Activated effector memory CD4-positive, alpha-beta T cell treated with Interleukin-2 at 50 U/mL for 16 hours (primary cell): Measurements from ENCODE around the gene RAB4A.
A peak's percentile ranks its signal among the peaks of the same experiment; 100 is the strongest.

Experiments used
- DNase-seq: peaks from one replicate; pipeline ENCODE4 v3.0.0-alpha.2; 2020

RAB4A gene, protein sequence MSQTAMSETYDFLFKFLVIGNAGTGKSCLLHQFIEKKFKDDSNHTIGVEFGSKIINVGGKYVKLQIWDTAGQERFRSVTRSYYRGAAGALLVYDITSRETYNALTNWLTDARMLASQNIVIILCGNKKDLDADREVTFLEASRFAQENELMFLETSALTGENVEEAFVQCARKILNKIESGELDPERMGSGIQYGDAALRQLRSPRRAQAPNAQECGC

DNA sequence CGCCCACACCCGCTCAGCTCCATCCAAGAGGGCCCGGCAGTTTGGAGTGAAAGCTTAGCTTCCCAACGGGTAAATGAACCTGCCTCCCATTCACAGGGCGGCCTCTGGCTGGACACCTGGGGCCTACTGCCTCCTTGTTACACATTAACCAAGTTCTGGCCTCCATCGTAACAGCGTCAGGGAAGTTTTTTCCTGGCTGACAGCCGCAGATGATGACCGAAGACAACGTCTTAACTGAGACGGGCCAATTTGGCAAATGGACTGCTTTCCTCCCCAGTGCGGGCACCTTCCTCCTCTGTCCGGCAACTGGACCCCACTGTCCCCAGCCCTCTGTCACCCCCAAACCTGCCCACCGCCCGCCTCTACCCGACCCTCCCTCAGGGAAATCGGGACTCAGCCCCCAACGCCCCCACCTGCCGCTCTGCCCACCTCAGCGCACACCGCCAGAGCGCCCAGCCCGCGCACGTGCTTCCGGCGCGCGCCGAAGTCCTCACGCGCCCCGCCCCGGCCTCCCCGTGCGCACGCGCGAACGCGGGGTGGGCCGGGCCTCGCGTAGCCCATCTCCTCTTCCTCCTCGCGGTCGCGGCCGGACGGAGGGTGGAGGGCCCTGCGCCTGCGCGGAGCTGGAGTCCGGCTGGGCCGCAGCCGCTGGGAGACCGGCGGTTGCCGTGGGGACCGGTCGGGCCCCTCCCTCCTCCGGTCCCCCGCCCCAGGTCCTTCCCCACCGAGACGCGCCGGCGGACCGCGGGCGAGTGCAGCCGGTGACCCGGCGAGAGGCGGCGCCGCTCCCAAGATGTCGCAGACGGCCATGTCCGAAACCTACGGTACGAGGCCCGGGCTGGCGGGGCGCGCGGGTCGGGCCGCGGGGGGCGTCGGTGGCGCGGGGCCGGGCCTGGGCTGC is at the start of gene RAB4A:
TSS of gene RAB4A (plus strand) at position 565 of the 901 bp plus-strand sequence. CDS start at position 794, 229 bp downstream.
- peak; percentile 64 for DNase-seq

DNA sequence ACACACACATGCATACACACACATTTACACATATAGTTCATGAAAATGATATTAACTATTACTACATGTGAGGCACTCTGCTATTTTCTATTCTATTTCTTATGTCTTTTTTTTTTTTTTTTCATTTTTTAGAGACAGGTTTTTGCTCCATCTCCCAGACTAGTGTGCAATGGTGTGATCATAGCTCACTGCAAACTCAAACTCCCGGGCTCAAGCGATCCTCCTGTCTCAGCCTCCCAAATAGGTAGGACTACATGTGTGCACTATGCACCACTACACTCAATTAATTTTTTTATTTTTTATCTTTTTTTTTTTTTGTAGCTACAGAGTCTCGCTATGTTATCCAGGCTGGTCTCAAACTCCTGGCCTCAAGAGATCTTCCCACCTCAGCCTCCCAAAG is 48.8 kb upstream of the RAB4A start:
- DNase-seq: no peak

DNA sequence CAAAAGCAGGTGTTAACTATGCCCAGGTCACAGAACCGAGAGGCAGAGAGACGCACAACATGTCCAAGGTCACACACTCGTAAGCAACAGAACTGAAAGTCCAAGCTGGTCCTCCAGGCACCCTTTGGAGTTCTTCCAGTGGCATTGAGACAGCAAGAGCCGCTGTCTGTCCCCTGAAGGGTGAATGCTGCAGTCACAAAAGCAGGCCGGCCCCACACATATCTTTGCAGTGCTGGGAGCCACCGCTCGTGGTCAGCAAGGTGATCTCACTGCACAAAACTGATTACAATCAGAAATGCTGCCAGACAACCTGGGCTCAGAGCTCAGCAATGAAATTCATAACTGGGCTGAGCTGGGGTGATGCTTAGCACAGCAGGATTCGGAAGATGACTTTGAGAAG is 47.4 kb upstream of the RAB4A start:
- no peak for DNase-seq

DNA sequence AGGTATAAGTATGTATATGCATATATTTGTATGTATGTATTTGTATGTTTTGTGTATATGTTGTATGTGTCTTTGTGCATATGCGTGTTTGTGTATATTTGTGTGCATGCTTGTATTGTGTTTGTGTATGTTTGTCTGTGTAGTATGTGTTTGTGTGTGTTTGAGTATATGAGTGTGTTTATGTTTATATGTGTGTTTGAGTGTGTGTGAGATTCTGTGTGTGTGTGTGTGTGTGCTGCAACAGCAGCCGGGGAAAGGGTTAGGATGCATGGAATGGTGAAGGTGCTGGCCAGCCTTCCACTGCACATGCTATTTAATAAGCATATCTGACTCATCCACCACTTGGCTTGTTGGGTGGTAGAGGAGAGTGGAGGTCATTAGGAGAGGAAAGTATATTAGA is 46.6 kb upstream of the RAB4A start:
- DNase-seq: no peak

DNA sequence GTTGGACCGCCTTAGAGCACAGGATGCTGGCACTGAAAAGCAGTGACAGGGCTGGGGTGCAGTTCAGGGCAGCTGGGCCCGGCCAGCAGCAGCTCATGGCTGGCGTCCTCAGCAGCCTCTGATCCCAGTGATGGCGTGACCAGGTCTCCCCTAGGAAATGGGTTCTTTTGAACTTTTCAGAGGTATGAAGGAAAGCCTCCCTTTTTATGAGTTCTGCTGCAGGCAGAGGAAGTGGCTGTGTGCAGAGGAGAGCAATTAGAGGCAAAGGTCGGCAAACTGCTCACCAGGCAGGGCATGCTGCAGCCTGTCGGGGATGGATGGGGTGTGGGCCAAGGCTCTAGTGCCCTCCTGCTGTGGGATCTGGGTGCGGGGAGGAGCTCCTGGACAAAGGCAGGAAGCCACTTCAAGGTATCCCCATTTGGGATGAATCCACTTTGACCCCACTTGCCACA is 45.6 kb upstream of the RAB4A start:
- no peak for DNase-seq

DNA sequence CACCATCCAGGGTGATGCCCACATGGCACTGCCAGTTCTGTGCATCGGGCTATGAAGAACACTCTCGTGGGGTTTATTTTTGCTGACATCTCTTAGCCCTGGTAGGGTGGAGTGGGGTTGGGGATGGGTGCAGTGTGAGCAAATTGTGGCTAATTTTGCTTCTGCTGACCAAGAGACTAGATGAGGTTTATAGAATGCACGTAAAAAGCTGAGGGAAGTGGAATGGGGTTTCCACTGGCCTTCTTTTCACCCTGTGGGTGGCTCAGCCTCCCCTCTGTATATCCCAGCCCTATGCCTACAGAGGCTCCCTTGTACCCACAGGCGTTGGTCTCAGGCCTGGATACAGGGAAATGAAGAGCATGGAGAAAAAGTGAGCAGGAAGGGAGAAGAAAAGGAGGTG is 44.1 kb upstream of the RAB4A start:
- DNase-seq: no peak

DNA sequence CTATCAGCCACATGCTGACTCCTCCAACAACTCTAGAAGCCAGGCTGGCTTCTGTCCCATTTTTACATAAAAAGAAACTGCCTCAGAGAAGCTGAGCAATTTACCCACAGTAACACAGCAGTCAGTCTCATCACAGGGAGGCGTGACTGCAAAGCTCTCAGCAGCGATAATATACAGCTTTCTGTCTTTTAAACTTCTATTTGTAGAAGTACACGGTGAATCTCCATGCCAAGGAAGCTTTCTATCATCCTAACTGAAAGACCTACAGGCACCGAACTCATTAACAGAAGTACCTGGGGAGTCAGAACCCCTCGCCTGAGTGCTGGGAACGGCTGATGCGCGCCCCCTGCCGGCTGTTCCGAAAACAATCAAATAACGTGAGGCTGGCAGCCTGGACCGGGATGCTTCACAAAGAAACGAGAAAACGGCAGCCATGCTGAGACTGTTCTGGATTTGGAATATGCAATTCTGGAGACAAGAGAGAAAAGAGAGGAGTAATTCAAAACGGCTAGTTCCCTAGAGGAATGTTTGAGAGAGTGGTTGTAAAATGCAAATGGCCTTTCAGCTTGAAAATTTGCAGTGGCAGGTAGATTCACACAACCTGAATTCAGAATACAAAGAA is 43.5 kb upstream of the RAB4A start:
- DNase-seq: peak; percentile 72

DNA sequence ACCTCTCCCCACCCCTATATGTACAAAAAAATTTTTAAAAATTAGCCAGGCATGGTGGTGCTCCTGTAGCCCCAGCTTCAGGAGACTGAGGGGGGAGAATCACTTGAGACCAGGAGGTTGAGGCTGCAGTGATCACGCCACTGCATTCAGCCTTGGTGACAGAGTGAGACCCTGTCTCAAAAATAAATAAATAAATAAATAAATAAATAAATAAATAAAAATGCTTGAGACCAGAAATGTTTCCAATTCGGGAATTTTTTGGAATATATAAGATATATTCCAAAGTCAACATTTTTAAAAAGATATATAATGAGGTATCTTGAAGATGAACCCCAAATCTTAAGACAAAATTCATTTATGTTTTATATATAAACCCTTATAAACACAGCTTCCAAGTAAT is 42.4 kb upstream of the RAB4A start:
- DNase-seq: no peak

DNA sequence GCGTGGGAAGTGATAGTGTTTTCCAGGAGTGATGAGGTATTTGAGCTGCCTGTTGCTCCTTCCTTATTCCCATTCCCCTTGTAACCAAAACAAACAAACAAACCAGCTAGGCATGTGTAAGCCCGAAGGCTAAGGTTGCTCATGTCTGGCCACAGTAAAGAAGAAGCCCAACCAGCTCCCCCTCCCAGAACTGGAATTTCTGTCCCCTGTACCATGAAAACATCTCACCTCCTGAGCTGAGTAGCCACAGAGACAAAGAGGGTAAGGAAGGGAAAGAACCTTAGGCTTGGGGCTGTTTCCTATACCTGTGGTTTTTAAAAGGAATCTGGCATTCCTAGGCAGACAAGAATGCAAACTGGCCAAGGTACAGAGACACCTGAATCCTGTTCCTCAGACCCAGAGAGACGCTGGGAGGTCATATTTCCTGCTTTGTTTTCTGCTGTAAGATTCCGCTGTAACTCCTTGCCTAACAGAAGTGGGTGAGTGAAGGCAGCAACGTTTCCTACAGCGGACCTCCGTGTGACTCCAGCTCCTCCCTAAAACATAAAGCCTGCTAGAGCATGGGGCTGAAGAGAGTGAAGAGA is 41.7 kb upstream of the RAB4A start:
- DNase-seq: no peak

DNA sequence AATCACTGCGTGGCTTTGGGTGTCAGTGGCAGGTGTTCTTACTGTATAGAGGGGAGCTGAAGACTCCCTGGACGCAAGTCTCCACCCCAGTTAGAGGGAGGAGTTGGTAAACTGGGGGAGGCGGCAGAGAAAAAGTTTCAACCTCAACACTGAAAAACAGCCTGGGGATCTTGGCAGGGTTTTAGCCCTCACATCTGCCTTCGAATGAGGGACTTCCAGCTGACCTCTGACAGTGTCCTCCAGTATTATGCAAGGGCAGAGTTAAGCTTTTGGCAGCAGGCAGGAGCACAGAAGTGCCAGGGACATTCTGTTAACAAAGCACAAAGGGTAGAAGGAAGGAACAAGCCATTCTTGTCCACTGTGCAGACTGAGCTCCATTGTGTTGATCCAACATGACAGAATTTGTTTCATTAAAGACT is 41.2 kb upstream of the RAB4A start:
- no peak for DNase-seq

DNA sequence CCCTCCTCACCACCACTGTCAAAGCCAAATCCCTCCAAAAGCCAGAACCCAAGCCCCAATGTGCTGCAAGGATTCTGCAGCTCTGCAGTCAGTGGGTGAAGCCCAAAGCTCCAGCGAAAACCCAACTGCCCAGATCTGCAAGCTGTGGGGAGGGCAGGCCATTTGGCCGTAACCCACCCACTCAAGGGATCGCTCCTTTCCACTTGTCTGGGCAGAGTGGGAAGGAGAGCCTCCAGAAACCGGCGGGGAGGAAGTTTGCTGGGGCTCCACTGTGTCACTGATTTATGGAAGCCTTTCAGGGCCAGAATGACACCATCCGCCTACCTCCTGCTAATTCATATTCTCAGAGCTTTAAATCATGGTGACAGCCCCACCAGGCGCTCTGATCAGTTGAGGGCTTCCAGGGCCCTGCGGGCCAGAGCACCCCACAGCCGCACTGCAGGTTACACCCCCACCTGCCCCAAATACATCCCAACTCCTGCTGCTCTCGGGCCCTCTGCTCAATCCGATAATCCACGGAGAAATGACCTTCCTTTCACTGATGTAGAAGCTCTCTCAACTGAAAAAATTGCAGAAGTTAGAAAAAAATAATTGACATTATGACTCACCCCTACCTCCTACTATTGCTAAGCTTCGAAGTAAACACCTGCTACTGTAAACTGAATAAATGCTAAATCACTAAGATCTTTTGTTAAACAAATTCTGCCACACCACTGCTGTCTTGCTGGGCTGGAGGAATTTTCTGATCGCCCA is 40.6 kb upstream of the RAB4A start:
- DNase-seq: no peak

DNA sequence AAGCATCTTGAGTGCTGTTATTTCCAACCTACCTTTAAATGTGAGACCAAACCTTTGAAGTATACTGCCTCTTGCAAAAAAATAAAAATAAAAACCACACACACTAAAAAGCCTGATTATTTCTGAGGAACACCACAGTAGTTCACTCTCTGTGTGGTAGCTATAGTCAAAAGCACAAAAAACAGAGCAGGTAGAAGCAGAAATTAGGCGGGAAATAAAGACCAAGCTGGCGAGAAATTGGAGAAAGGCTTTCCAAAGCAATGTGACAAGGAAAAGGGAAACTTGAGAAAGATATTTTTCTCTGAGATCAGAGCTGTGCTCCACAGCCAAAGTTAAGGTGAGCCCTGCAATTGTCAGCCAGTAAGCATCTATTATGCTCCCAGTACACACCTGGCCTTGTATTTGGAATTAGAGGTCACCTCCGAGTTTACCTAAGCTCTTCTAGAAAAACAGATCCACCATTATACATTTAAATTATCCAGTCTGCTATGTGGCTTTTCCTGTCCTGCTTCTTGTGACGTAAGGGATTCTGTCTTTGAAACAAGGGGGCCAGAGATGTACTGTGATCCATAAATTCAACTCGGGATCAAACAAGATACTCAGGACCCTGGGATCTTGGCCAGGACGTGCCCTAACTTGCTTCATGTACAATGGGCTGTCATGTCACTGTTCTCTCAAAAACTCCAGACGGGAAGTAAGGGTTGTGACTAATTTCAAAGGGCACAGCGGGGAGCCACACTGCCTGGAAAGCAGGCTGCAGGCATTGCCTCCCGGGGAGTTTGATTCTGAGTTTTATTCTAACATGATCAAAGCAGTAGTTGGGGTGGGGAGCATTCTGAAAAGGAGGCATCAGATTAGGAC is 39.8 kb upstream of the RAB4A start:
- DNase-seq: no peak

DNA sequence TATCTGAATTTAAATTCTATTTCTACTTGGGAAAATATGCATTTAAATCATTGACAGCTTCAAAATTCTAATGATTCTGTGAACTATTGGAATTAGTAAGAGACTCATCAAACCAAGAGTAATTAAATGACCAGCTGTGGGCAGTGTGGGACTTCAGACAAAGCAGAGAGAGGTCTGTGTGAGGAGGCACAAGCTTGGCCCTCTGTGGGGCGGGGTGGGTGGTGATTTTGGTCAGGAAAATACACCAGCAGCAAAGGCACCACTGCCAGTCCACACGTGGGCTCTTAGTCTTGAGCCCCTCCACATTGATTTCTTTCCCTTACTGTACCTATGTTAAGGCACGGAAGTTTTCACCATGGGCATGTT is 39.2 kb upstream of the RAB4A start:
- DNase-seq: no peak

DNA sequence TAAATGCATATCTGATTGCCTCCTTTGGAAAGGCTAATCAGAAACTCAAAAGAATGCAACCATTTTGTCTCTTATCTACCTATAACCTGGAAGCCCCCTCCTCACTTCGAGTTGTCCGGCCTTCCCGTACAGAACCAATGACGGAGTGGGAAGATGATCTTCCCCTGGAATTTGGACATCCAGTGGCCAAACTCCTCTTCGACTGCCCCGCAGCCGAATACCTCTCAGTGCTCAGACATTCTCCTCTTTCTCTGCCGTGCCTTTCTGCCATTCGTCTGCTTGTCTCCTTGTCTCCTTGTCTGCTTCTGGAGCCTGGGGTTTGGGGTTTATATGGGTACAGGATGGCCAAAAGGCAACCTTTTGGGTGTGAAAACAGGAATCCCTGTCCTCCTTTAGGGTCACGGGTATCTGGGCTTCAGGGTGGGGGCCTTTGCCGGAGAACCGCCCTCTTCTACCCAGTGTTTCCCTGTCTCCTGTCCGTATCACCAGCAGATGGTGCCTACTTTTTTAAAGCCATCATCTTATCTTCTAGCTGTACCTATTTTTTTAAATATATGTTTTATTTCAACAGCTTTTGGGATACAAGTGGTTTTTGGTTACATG is 35.9 kb upstream of the RAB4A start:
- DNase-seq: no peak

DNA sequence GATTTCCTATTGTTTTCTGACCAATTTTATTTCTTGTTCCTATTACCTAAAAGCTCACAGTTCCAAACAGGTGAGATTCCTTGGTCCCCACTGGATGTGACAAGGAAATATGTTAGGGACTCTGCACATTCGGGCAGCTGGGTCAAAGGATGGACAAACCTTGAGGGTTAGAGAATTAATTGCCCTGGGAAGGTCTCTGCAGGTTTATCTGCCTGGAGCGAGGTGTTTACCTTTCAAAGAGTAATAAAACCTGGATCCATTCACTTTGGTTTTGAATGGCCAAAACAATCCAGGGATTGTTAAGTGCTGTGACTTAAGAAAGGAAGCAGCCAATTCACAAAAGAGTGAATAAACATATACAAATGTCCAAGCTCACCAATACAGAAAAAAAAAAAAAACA is 33.6 kb upstream of the RAB4A start:
- no peak for DNase-seq

DNA sequence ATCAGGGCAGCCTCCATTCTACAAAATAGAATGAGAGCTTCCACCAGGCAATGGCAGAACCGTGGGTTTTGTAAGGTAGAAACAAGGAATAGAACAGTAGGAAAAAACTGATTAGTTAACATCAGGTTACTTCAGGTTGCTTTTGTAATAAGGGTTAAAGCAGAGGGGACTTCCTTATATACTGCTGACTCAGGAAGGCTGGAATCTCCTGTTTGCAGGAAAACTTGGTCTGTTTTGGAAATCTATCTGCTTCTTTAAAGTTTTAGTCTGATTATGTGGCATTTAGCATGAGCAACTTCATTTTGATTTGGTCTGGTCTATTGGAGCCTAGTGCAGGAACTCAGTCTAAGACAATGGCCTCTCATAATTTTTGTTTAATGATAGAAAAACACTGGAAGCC is 32.7 kb upstream of the RAB4A start:
- no peak for DNase-seq

DNA sequence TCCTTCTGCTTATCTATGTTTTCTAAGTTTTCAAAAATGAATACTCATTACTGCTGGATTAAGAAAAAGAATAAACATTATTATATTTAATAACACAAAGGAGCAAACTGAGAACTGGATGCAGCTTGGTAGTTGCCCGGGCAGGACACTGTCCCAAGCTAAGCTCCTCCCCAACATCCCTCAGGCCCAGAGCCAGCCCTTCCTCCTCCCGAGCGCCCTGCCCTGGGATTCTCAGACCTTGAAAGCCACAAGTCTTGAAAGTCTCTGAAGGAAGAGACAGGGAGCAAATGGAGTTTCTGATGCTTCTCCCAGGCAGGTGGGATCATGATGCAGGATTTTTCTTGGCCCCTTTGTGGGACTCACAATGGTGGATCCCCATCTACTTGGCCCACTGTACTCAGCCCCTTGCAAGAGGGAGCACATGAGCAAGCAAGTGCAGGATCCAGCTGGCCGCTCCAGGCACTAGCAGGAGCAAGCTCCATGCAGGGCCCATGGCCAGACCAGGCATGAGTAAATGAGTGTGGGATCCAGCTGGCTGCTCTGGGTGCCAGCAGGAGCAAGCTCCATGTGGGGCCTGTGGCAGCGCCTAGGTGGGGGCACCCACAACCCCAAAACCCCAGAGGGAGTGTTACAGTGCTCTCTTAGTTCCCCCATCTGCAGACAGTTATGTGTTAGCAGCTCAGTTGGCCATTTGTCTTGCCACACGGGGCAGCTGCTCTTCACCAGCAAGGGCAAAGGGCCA is 32.1 kb upstream of the RAB4A start:
- DNase-seq: no peak

DNA sequence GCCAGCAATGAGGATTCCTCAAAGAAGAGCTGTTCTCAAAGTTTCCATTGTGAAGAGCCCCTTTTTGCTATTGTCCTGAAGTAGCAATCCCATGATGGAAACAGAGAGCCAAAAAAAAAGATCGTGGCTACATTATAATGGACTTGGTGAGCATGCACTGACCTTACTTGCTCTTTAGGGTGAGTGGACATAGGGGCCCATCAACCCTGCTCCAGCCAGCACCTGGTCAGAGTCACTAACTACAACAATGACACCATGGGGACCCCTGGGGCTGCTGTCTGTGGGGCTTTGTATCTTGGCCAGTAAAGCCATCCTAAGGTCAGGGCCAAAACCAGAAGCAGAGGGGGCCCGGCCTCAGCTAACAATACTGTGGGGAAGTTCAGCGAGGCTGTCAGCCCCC is 30.4 kb upstream of the RAB4A start:
- no peak for DNase-seq

DNA sequence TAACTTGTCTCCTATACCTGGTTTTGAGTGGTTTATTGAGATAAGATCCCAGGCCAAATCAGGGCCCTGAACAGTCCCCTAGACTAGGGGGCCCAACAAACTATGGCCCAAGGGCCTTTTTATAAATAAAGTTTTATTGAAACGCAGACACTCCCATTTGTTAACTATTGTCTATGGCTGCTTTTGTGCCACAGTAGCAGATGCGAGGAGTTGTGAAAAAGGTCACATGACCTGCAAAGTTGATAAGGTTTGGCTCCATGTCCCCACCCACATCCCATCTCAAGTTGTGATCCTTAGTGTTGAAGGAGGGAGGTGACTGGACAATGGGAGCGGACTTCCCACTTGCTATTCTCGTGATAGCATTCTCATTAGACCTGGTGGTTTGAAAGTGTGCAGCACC is 29.5 kb upstream of the RAB4A start:
- DNase-seq: no peak

DNA sequence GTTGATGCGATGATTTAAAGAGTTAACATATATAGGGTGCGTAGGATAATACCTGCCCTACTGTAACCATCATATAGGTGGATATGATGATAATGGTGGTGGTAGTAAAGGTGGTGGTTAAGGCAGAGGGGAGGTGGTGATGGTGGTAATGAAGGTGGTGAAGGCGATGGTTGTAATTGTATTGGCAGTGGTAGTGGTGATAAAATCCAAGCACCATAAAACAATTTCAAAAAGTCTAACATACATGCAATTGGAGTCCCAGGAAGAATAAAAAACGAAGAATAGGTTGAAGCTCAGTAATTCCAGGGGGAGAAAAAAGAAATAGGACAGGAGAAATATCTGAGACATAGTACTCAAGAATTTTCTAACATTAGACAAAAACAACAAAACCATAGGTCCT is 27.3 kb upstream of the RAB4A start:
- no peak for DNase-seq

DNA sequence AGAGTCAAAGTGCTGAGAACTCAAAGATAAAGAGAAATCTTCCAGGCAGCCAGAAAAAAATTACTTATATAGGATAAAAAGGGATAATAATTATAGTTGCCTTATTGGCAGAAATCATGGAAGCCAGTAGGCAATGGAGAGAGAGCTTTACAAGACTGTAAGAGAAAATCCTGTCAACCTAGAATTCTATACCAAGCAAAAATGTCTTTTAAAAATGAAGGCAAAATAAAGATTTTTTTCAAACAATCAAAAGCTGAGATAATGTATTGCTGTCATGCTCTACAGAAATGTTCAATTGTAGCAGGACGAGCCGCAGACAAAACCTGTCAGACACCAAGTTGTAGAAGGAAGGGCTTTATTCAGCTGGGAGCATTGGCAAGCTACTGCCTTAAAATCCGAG is 26.8 kb upstream of the RAB4A start:
- no peak for DNase-seq
